HG02852 (cell line): ENCODE results near the gene HNRNPM.
A peak's percentile ranks its signal among the peaks of the same experiment; 100 is the strongest.
"Not testable (repeated sequence)": the region's sequence is repeated elsewhere in the genome, so short reads cannot be mapped to it uniquely, and the experiment has no call there.

Experiments
- ATAC-seq: cut with Tn5 transposase; IDR thresholded peaks from one replicate; pipeline ENCODE4 v1.9.1; 2021; ENCODE audit warnings: mild to moderate bottlenecking, moderate library complexity; ENCODE audit not compliant: unreplicated experiment

Gene HNRNPM, protein sequence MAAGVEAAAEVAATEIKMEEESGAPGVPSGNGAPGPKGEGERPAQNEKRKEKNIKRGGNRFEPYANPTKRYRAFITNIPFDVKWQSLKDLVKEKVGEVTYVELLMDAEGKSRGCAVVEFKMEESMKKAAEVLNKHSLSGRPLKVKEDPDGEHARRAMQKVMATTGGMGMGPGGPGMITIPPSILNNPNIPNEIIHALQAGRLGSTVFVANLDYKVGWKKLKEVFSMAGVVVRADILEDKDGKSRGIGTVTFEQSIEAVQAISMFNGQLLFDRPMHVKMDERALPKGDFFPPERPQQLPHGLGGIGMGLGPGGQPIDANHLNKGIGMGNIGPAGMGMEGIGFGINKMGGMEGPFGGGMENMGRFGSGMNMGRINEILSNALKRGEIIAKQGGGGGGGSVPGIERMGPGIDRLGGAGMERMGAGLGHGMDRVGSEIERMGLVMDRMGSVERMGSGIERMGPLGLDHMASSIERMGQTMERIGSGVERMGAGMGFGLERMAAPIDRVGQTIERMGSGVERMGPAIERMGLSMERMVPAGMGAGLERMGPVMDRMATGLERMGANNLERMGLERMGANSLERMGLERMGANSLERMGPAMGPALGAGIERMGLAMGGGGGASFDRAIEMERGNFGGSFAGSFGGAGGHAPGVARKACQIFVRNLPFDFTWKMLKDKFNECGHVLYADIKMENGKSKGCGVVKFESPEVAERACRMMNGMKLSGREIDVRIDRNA

DNA sequence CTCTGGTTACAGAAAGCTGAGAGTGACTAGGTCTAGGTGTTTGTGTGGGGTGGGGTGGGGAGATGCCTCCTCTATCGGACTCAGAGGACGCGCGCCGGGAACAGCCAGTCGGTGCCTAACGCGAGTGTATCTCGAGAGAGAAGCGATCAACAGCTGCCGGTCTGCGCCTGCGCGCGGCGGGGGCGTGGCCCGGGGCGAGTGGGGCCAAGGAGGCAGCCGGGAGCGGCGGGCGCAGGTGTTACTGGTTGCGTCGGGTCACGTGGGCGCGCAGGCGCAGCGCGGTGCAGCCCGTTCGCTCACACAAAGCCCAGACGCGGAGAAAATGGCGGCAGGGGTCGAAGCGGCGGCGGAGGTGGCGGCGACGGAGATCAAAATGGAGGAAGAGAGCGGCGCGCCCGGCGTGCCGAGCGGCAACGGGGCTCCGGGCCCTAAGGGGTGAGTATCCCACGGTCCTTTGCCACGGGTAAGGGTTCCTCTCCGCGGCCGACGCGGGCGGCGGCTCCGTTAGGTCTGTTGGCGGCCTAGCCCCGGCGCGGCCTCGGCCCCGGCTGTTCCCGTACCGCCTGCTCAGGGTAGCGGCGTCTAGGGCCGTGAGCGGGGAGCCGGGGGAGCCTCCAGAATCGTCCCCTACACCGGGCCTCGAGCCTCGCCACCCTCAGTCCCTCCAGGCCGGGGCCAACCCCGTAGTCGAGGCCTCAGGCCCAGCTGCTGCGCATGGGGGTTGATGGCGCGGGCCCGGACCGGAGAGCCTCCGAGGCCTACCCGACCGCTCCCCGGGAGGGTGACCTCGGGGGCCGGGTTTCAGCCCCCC, at the start of gene HNRNPM:
Gene HNRNPM (plus strand): TSS at position 299 of the 811 bp plus-strand sequence. CDS start 24 bp downstream, at position 323.
- peak; percentile 72 for ATAC-seq

- ATAC-seq, result no peak
Measured at GRCh38 chr19:8395621-8396082, 49.1 kb upstream of the HNRNPM start.

- no peak for ATAC-seq
Measured at GRCh38 chr19:8396185-8396562, 48.6 kb upstream of the HNRNPM start.

GRCh38 chr19:8396563-8397203, 48.1 kb upstream of the HNRNPM start:
- no peak for ATAC-seq

- ATAC-seq, result no peak
Measured at GRCh38 chr19:8397271-8397670, 47.5 kb upstream of the HNRNPM start.

- no peak for ATAC-seq
Measured at GRCh38 chr19:8397746-8398310, 46.9 kb upstream of the HNRNPM start.

DNA sequence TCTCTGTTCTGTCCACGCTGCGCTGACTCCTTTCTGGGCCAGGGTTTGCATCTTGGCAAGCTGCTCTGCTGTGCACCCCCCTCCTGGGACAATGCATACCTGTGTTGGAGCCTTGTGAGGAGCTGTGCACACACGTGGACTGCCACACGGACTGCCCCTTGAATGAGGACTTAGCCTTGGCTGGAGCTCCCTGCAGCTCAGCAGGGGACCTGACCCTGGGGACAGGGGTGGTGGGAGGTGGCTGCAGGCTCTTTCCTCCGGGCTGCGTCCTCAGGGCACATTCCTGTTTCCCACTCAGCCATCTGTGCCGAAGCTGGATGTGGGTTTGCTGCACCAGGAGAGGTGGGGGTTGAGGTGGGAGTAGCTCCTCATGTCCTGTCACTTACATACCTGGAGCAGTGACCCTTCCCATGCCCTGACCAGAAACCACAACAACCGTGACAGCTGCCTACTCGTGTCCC, 46.4 kb upstream of the HNRNPM start:
- no peak for ATAC-seq

GRCh38 chr19:8399681-8400188, 45.0 kb upstream of the HNRNPM start:
- ATAC-seq, result no peak

DNA sequence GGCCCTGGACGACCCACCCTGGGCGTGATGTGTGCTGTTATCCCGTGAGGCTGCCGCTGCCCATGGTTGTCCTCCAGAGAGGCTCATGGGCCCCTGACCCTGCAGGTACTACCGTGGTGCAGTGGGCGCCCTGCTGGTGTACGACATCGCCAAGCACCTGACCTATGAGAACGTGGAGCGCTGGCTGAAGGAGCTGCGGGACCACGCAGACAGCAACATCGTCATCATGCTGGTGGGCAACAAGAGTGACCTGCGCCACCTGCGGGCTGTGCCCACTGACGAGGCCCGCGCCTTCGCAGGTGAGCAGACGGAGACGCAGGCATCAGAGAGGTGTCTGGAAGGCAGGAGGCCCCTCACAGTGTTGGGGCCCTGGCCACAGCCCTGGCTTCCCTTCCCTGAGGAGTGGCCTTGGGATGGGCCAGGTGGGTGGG, 42.8 kb upstream of the HNRNPM start:
- ATAC-seq, result no peak

GRCh38 chr19:8403098-8403819, 41.5 kb upstream of the HNRNPM start:
- ATAC-seq, result no peak

DNA sequence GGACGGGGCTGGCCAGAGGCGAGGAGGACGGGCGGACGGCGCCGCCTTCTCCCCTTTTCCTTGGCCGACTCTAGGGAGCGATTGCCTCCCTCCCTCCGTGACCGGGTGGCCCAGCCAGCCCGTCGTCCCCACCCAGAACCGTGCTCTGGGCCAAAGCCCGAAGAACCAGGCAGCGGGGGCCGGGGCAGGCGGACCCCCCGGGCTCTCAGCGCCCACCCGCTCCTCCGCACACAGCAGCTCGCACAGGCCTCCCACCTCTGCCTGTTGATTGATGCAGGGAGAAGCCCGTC, 41.0 kb upstream of the HNRNPM start:
- no peak for ATAC-seq

DNA sequence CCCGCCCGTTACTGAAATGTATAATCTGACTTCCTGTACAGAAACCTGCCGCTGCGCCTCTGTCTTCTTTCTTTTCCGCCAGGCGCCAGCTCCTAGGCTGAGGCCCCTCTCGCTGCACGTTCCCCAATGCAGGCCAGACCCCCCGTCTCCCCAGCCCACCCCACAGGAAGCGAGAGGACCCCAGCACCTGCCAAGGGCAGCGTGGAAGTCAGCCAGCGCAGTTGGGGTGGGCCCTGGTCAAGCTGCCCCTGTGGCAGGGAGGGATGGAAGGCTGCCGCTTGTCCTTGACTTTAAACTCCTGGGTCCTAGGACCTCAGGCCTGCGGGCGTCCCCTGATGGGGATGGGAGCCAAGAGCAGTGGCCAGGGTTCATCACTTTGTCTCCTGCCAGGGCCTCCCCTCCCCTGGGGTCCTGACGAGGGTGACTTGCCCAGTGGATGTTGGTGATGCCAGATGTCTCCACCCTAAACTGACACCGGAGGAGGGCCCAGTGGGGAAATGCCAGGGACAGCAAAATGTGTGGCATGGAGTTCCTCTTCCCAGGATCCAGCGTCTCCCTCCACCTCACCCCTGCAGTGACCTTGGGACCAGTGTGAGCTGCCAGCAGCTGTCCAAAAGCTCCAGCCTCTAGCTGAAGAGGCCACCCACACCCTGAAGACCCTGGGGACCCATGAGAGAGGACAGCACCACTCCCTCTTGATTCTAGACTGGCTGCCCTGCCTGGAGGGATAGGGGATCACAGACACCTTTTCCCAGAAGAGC, 40.2 kb upstream of the HNRNPM start:
- ATAC-seq, result no peak

- ATAC-seq, result not testable (repeated sequence)
Measured at GRCh38 chr19:8410718-8411117, 34.1 kb upstream of the HNRNPM start.

- peak; percentile 97 for ATAC-seq
Measured at GRCh38 chr19:8412783-8413628, 31.8 kb upstream of the HNRNPM start, which contains the start of gene MARCHF2. TSS of gene MARCHF2 (plus strand) at chr19:8413305. CDS start at chr19:8421841, 8,536 bp downstream.

DNA sequence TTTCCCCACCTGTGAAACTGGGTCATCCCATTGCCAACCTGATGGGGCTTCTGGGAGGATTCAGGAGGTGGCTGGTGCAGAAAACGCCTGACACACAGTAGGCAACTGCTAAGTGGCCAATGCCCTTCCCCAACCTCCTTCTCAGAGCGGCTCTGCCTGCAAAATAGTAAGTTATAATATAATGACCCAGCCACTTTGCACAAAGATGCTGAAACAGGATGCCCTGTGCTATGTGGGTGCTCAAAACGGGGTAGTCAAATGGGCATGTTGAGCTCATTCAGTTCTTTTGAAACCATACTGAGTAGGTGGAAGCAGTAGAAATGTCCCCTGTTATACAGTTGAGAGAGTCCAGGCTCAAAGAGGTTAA, 31.2 kb upstream of the HNRNPM start:
- ATAC-seq, result peak; percentile 10

DNA sequence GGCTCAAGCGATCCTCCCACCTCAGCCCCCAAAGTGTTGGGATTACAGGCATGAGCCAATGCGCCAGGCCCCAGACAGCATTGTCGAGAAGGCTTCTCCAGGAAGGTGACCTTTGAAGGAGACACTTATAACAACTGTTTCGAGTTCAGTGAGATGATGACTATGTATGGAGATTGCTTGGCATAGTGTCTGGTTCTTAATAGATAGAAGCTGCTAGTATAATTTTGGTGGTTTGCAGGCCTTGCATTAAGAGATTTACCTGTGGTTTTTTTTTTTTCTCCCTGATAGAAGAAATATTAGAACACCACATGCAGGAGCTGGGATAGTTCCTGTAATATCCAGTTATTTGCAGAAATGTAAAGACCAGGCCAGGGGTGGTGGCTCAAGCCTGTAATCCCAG, 28.0 kb upstream of the HNRNPM start:
- no peak for ATAC-seq

DNA sequence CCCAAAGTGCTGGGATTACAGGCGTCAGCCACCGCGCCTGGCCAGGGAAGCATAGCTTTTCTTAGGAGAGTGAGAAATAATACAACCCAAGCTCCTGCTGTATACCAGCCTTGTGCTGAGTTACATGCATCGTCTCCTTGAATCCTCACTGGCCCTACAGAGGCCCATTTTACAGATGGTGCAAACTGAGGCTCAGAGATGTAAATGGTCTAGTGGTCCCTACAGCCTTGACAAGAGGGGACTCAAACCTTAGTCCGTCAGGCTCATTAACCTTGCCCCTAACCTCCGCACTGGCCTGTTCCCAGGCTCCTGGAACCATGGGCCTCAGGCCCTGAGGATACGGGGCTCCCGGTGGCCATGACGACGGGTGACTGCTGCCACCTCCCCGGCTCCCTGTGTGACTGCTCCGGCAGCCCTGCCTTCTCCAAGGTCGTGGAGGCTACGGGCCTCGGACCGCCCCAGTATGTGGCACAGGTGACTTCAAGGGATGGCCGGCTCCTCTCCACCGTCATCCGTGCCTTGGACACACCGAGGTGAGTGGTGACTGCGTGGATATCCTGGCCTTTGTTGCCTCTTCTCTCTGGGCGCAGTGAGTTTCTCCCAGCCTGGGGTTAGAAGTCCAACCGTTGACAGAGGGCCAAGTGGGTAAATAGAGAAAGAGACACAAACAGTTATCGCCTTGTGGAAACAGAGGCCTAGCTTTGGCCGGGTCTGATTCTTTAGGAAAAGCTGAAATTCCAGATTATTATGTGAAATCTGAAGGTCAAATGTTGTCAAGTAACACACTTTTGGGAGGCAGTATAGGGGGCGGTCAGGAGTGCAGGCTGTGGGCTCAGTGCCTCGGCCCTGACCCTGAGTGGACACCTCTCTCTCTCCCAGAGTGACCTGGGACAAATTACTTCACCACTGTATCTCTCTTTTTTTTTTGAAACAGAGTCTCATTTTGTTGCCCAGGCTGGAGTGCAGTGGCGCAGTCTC, 23.0 kb upstream of the HNRNPM start:
- no peak for ATAC-seq
